Effector memory CD4-positive, alpha-beta T cell (primary cell): ENCODE measurements around the gene CA5A.

Source experiments
- DNase-seq, 3 donors: peaks; one replicate each; pipeline ENCODE4 v3.0.0-alpha.2; 2020
- H3K27ac ChIP-seq: 2 replicates; pipeline ENCODE4 v1.7.0; 2013; ENCODE audit warnings: mild to moderate bottlenecking, low read length, moderate library complexity; ENCODE audit not compliant: insufficient read depth, poor library complexity, severe bottlenecking
- H3K27me3 ChIP-seq: replicated peaks from 2 replicates; pipeline ENCODE4 v1.7.0; 2013; ENCODE audit warnings: mild to moderate bottlenecking, low read length; ENCODE audit not compliant: insufficient read depth, control insufficient read depth, poor library complexity, severe bottlenecking
- H3K36me3 ChIP-seq: 2 replicates; pipeline ENCODE4 v1.7.0; 2013; ENCODE audit warnings: mild to moderate bottlenecking, low read length, moderate library complexity; ENCODE audit not compliant: control insufficient read depth, insufficient read depth
- H3K4me1 ChIP-seq: 2 replicates; pipeline ENCODE4 v1.7.0; 2013; ENCODE audit warnings: low read length, mild to moderate bottlenecking; ENCODE audit not compliant: control insufficient read depth, insufficient read depth, poor library complexity, severe bottlenecking
- H3K4me3 ChIP-seq: 2 replicates; pipeline ENCODE4 v1.7.0; 2013; ENCODE audit warnings: low read length, low read depth, mild to moderate bottlenecking; ENCODE audit not compliant: insufficient read depth, poor library complexity, severe bottlenecking
- H3K9me3 ChIP-seq: 2 replicates; pipeline ENCODE4 v1.7.0; 2013; ENCODE audit warnings: mild to moderate bottlenecking, low read length, moderate library complexity; ENCODE audit not compliant: control insufficient read depth

Gene CA5A

DNA sequence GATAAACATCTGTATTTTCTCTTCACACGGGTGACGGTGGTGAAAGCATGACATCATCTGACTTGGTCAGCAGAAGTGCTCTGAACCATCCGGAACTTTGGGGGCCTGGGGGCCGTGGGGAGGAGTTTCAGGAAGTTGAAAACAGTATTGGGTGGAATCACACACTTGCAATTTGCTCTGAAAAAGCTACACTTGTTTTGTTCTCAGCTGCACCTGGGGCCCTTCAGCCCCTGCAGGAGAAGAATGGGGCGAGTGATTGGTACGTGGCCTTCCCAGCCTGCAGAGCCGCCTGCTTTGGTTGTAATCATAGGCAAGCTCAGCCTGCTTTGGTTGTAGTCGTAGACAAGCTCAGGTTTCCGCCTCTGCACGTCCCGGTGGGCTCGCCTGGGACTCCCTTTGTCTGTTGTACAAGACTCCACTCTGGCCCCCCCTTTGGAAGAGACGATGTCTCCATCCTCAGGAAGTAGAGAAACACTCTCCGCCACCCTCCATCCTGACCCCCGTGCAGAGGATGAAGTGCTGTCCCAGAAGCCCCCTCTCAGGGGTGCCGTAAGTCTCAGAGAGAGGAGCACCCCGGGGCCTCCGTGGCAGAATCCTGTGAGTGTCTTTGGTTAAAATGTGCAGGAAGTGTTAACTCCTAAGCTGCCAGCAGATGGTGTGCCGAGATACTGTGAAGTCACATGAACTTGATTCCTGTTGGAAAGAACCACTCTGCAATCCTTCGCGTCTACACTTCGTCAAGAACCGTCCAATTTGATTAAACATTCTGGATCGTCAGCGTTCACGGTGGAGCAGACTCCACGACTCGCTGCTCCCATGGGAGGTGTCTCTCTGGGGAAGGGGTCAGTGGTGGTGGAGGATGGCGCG lies 20.3 kb upstream of the CA5A start:
- peak overlapping the region; percentile 24 for H3K4me3 ChIP-seq
- H3K27ac ChIP-seq = peak overlapping the region; percentile 69
- no peaks in the 10 kb centered on the region for H3K36me3 ChIP-seq
- DNase-seq = peak; percentile 46 to 71 (median 59)
- H3K9me3 ChIP-seq = no peaks in the 10 kb centered on the region
- peaks cover 43% of the 10 kb centered on the region for H3K4me1 ChIP-seq
- H3K27me3 ChIP-seq = no peaks in the 10 kb centered on the region

DNA sequence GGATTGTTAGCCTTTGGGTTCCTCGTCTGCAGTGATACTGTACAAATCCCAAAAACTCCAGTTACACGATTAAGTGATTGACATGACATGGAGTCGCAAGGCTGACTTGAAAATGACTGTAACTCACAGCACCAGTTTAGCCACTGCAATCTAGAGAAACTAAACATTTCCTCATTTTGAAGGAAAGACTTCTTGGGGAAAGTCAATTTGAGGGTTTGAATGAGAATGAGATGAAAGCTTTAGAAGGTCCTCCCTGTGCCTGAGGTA lies 19.7 kb upstream of the CA5A start:
- no peak for DNase-seq
- Histone ChIP-seq H3K36me3 (no peaks in the 10 kb centered on the region), H3K27me3 (no peaks in the 10 kb centered on the region), H3K4me3 (no peak overlapping the region), H3K27ac (peak overlapping the region; percentile 69), H3K4me1 (peaks cover 43% of the 10 kb centered on the region), H3K9me3 (no peaks in the 10 kb centered on the region)

DNA sequence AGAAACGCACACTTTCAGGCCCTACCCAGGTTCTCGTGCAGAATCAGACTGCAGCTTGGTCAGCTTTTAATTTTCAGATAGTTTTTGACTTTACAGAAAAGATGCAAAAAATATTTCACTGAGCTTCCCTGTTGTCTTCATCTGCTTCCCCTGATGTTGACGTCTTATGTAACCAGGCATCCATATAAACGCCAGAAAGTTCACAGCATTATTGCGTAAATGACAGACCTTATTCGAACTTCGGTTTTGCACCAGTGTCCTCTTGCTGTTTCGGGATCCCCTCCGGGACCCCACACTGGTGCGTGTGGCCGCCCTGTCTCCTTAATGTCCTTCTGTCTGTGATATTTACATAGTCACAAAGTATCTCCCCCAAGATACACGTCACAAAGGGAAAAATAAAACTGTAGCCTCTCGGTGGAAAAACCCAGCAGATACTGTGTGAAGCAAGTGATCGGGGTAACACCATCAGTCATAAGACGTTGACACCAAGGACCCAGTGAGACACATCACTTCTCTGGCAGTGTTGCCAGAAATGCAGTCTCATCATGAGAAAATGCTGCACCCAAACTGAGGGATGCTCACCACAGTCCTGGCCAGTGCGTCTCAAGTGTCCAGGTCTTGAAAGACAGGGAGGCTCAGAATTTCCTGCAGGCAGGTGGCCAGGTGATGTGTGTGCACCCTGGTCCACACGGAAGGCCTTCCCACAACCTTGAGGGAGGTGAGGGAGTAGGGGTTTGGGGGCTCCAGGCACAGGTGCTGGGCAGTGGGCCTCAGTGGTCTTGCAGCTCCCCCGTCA lies 19.2 kb upstream of the CA5A start:
- Histone ChIP-seq H3K27me3 (no peaks in the 10 kb centered on the region), H3K9me3 (no peaks in the 10 kb centered on the region), H3K27ac (peak overlapping the region; percentile 69), H3K4me3 (no peak overlapping the region), H3K36me3 (no peaks in the 10 kb centered on the region), H3K4me1 (peaks cover 43% of the 10 kb centered on the region)
- DNase-seq = no peak

DNA sequence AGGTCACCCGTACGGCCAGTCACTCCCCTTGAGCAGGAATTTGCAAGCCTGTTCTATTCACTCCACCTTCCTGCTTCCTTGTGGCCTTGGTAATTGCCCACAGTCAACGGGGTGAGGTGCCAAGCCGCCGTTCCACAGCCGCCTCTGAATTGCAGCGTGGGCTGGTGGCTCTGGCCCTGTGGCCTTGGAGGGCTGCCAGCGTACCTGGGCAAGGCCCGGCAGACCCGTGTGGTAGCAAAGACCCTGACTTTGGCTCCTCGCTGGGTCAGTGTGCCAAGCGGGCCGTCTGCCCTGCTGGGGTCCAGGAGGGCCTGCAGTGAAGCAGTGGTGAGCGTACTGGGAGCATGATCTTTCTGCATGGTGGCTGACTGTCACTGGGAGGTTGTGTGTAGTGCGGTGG lies 18.5 kb upstream of the CA5A start:
- H3K36me3 ChIP-seq = no peaks in the 10 kb centered on the region
- no peak overlapping the region for H3K4me3 ChIP-seq
- peak overlapping the region; percentile 69 for H3K27ac ChIP-seq
- peaks cover 43% of the 10 kb centered on the region for H3K4me1 ChIP-seq
- no peak for DNase-seq
- H3K9me3 ChIP-seq = no peaks in the 10 kb centered on the region
- H3K27me3 ChIP-seq = no peaks in the 10 kb centered on the region

DNA sequence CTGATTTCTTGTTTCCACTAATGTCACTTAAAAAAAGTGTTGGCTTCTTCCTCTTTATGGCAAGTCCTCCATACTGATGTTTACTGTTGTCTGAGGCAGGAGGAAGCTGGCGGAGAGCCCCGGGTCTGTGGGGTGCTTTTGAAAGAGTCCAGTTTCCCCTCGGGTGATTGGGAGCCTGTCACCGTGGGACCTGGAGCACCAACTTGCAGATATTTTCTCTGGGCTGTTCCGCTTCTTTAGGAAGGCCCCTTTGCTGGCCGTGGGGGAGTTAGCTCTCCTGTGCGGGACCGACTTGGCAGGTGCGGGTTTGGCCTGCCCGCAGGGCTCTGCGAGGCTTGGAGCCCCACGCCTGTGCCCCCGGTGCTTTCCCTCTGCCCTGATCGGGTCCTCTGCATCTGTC lies 18.0 kb upstream of the CA5A start:
- no peak for DNase-seq
- Histone ChIP-seq H3K27me3 (no peaks in the 10 kb centered on the region), H3K4me3 (no peak overlapping the region), H3K36me3 (no peaks in the 10 kb centered on the region), H3K4me1 (peaks cover 43% of the 10 kb centered on the region), H3K27ac (peak overlapping the region; percentile 69), H3K9me3 (no peaks in the 10 kb centered on the region)

DNA sequence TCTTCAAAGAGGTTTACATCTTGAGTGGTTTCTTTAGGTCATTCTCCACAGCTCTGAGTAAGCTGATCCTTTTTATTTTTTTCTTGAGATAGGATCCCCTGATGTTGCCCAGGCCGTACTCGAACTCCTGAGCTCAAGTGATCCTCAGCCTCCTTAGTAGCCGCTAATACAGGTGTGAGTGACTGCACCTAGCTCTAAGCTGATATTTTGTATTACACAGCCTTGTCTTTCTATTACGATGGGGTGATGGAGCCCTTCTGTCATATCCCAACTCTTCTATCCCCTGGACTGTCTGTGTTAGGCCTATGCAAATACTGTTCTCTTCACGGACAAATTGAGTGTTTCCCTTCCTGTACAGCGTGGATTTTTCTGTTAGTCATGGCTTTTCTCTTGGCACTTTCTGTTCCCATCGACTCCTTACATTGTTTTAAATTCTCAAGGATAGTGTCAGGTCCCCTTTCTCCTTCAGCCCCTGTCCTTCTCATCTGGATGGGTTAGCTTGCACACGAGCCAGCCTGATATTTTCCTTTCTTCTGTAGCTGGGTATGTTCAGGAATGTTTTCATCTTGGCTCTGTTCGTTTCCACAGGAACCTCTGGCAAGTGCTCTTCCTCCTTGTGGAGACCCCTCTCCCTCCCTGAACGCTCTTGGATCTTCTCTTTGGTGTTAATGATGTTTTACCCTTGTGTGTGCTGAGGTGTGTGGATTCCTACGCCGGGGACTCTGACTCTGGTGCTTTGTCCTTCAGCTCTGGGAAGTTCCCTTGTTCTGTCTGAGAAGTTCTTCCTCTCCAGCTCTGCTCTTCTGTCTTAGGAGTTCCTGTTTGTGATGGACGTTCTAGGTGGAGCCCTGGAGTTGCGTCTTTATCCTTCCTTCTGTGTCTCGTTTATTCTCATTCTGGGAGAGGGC lies 17.2 kb upstream of the CA5A start:
- no peaks in the 10 kb centered on the region for H3K36me3 ChIP-seq
- H3K27ac ChIP-seq = peak overlapping the region; percentile 5
- no peaks in the 10 kb centered on the region for H3K27me3 ChIP-seq
- H3K4me3 ChIP-seq = no peak overlapping the region
- no peak for DNase-seq
- peaks cover 43% of the 10 kb centered on the region for H3K4me1 ChIP-seq
- no peaks in the 10 kb centered on the region for H3K9me3 ChIP-seq

DNA sequence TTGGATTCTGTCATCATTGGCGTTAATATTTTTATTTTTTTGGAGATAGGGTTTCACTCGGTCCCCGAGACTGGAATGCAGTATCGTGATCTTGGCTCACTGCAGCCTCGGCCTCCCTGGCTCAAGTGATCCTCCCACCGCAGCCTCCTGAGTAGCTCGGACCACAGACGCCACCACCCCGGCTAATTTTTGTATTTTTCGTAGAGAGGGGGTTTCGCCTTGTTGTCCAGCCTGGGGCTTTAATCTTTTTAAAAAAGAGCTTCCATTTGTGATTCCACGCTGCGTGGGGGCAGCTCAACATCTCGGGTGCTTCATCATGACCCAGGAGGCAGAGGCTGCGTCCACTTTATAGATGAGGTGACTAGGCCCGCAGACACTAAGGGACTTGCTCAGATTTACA lies 16.4 kb upstream of the CA5A start:
- no peak for DNase-seq
- H3K27ac ChIP-seq = peak overlapping the region; percentile 92
- H3K4me1 ChIP-seq = peaks cover 43% of the 10 kb centered on the region
- H3K36me3 ChIP-seq = no peaks in the 10 kb centered on the region
- H3K9me3 ChIP-seq = no peaks in the 10 kb centered on the region
- no peaks in the 10 kb centered on the region for H3K27me3 ChIP-seq
- H3K4me3 ChIP-seq = no peak overlapping the region

DNA sequence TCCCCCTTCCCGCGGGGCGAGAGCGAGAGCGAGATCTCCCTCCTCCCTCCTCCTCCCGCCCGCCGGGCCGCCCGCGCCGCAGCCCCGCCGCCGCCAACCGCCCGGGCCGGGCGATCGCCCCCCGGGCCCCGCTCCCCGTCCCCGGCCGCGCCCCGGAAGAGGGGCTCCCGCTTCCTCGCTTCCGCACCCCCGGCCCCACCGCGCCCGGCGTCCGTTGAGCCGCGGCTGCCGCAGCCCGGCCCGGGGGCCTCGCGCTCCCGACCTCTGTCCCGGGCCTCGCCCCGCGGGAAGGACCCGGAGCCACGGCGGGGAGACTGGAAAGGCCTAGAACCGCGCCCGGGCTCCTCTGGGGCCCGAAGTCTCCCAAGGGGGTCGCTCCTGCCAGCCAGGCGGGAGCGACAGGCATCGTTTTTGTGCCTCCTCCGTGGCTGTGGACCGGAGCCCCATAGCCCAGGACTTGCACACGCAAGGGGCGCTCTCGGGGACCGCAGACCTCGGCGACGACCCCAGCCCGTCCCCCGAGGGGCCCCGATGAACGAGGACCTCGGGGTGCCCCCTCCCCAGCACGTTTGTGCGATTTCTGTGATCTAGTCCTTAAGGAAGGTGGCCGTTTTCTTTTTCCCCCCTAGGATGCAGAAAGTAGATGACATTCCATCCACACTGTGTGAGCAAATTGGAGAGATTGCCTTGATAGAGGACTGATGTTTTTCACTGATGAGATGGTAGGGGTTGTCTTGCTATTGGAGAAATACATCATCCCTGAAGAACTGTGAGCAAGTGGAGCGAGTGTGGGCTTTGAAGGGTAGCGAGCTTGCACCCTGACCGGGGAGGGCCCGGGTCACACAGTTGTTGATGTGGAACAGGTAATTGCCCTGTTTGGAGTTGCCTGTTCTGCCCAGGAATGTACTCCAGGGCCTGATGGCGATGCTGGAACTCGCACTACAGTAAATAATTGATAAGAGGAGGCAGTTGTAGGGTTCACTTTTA lies 15.5 kb upstream of the CA5A start:
- Histone ChIP-seq H3K27me3 (no peaks in the 10 kb centered on the region), H3K4me3 (peak overlapping the region; percentile 67), H3K9me3 (no peaks in the 10 kb centered on the region), H3K36me3 (no peaks in the 10 kb centered on the region), H3K4me1 (peaks cover 36% of the 10 kb centered on the region), H3K27ac (peak overlapping the region; percentile 92)
- DNase-seq = no peak
